Measurements from ENCODE around the gene NALF2.

NALF2 gene

DNA sequence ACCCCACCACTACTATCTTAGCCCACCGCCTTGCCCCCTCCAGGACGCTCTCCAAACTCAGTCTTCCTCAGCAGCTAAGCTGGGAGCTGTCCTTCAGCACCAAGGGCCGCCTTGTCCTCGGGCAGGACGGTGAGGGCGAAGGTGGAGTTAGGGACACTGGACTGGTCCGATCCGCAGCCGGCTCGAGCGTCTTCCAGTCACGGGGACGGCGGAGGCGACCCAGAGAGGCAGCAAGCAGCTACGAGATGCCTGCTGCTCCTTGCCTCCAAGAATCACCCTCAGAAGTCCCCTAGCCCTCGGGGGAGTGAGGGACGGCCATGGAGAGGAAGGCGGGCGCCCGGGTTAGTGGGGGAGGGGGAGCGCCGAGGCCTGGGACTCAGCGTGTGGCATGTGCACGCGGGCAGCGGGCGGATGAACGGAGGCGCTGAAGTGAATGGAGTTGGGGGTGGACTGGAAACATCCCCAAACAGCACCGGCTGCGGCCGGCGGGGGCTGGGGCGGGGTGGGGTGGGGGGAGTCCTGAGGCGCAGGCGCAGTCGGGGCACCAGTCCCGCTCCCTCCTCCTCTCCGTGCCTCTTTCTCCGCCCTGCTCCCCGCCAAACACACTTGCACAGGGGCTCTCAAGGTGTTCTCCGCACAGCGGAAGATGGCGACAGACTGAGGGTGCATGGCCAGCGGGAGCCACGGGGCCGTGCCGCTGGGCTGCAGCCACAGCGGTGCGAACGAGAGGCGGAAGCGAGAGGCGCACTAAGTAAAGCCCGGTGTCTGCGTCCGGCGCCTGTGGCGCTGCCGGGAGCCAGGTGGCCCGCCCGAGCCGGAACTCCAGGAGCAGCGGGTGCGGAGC, at the start of gene NALF2:
NALF2 (plus strand) TSS at position 545 of the 844 bp plus-strand sequence. CDS start 957 bp downstream, outside the sequence.
- H3K36me3 ChIP-seq (ENCODE audit: insufficient read depth, low read length): no peaks in the 10 kb centered on the region
- H3K4me3 ChIP-seq (ENCODE audit: low read length): peak within 1 kb of the TSS; percentile 66
- no peaks in the 10 kb centered on the region for H3K9me3 ChIP-seq (ENCODE audit: low read length)
- peak within 1 kb of the TSS; percentile 80 for H2AFZ ChIP-seq (ENCODE audit: low read depth, low read length)
- peaks cover 6% of the 10 kb centered on the region for H3K4me1 ChIP-seq (ENCODE audit: insufficient read depth, low read length)
- peaks cover 3% of the 10 kb centered on the region for H3K27me3 ChIP-seq (ENCODE audit: insufficient read depth, low read length)

GRCh38 chrX:69457756-69458155, 46.4 kb upstream of the NALF2 start:
- H3K27me3 ChIP-seq (ENCODE audit: insufficient read depth, low read length): no peaks in the 10 kb centered on the region
- no peaks in the 10 kb centered on the region for H3K4me1 ChIP-seq (ENCODE audit: insufficient read depth, low read length)
- no peak overlapping the region for H3K4me3 ChIP-seq (ENCODE audit: low read length)
- H2AFZ ChIP-seq (ENCODE audit: low read depth, low read length): no peak overlapping the region
- H3K36me3 ChIP-seq (ENCODE audit: insufficient read depth, low read length): no peaks in the 10 kb centered on the region
- no peaks in the 10 kb centered on the region for H3K9me3 ChIP-seq (ENCODE audit: low read length)

DNA sequence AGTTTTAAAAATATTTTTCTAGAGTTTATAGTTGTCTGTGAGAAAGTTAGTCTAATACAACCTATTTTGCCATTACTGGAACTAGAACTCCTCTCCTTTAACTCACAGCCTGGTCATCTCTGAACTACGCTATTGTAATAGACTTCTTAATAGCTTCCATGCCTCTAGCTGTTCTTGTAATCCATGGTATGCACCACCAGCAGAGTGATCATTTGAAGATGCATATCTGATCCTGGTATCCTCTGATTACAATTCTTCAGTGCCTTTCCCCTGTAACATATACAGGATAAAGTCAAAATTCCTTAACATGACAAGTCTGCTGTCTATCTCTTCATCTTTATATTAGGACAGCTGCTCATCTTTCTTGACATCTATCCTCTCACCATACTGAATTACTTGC, 37.6 kb upstream of the NALF2 start:
- H3K36me3 ChIP-seq (ENCODE audit: insufficient read depth, low read length): no peaks in the 10 kb centered on the region
- no peaks in the 10 kb centered on the region for H3K27me3 ChIP-seq (ENCODE audit: insufficient read depth, low read length)
- H3K4me1 ChIP-seq (ENCODE audit: insufficient read depth, low read length): no peaks in the 10 kb centered on the region
- no peak overlapping the region for H3K4me3 ChIP-seq (ENCODE audit: low read length)
- no peak overlapping the region for H2AFZ ChIP-seq (ENCODE audit: low read depth, low read length)
- H3K9me3 ChIP-seq (ENCODE audit: low read length): no peaks in the 10 kb centered on the region

GRCh38 chrX:69469975-69470374, 34.2 kb upstream of the NALF2 start:
- Histone ChIP-seq H3K36me3 (ENCODE audit: insufficient read depth, low read length) (no peaks in the 10 kb centered on the region), H3K4me1 (ENCODE audit: insufficient read depth, low read length) (no peaks in the 10 kb centered on the region), H3K27me3 (ENCODE audit: insufficient read depth, low read length) (no peaks in the 10 kb centered on the region), H3K9me3 (ENCODE audit: low read length) (no peaks in the 10 kb centered on the region), H2AFZ (ENCODE audit: low read depth, low read length) (no peak overlapping the region), H3K4me3 (ENCODE audit: low read length) (no peak overlapping the region)

GRCh38 chrX:69489625-69490024, 14.5 kb upstream of the NALF2 start:
- Histone ChIP-seq H3K4me3 (ENCODE audit: low read length) (no peak overlapping the region), H2AFZ (ENCODE audit: low read depth, low read length) (no peak overlapping the region), H3K27me3 (ENCODE audit: insufficient read depth, low read length) (no peaks in the 10 kb centered on the region), H3K4me1 (ENCODE audit: insufficient read depth, low read length) (no peaks in the 10 kb centered on the region), H3K9me3 (ENCODE audit: low read length) (no peaks in the 10 kb centered on the region), H3K36me3 (ENCODE audit: insufficient read depth, low read length) (no peaks in the 10 kb centered on the region)

- Histone ChIP-seq H3K4me1 (ENCODE audit: insufficient read depth, low read length) (no peaks in the 10 kb centered on the region), H2AFZ (ENCODE audit: low read depth, low read length) (no peak overlapping the region), H3K36me3 (ENCODE audit: insufficient read depth, low read length) (no peaks in the 10 kb centered on the region), H3K4me3 (ENCODE audit: low read length) (no peak overlapping the region), H3K27me3 (ENCODE audit: insufficient read depth, low read length) (peaks cover 6% of the 10 kb centered on the region), H3K9me3 (ENCODE audit: low read length) (no peaks in the 10 kb centered on the region)
Measured at GRCh38 chrX:69493193-69493592, 10.9 kb upstream of the NALF2 start.

DNA sequence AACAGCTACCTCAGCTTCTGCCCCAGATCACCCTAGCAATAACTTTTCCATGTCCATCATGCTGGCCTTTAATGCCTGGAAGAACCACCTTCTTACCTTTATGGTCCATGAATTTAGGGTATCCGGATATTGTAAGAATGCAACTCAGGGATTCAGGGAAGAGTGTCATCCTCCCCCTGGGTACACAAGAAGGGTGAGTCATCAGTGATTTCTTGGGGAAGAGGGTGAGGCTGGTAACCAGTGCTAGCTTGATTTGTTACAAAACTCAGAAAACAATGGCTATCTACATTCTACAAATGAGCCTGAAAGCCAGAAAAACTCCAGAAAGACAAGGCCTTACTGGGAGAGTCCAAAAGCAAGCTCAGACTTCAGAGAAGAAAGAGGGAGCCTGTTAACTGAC, 10.4 kb upstream of the NALF2 start:
- H2AFZ ChIP-seq (ENCODE audit: low read depth, low read length): no peak overlapping the region
- no peaks in the 10 kb centered on the region for H3K9me3 ChIP-seq (ENCODE audit: low read length)
- H3K27me3 ChIP-seq (ENCODE audit: insufficient read depth, low read length): peaks cover 6% of the 10 kb centered on the region
- no peak overlapping the region for H3K4me3 ChIP-seq (ENCODE audit: low read length)
- H3K36me3 ChIP-seq (ENCODE audit: insufficient read depth, low read length): no peaks in the 10 kb centered on the region
- H3K4me1 ChIP-seq (ENCODE audit: insufficient read depth, low read length): no peaks in the 10 kb centered on the region

GRCh38 chrX:69496183-69496582, 7.9 kb upstream of the NALF2 start:
- H3K4me1 ChIP-seq (ENCODE audit: insufficient read depth, low read length): no peaks in the 10 kb centered on the region

DNA sequence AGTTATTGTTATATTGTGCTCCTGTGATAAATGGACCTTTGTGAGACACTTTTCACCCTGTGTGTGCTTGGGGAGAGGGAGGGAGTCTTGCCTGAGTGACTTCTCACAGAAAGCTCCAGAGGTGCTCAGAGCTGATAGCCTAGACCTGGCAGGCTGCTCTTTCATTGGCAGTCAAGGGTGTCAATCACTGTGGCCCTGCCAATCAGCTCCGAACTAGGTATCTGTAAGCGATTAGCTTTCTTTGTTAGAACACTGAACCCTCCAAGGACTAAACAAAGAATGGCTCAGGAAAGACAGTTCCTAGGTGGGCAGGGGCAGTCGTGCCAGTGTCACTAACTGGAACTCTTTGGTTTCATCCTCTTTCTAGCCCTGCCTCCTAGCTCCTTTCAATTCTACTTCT, 2.7 kb upstream of the NALF2 start:
- H3K27me3 ChIP-seq (ENCODE audit: insufficient read depth, low read length): no peaks in the 10 kb centered on the region
- no peak overlapping the region for H3K4me3 ChIP-seq (ENCODE audit: low read length)
- no peaks in the 10 kb centered on the region for H3K36me3 ChIP-seq (ENCODE audit: insufficient read depth, low read length)
- peak overlapping the region; percentile 78 for H2AFZ ChIP-seq (ENCODE audit: low read depth, low read length)
- H3K4me1 ChIP-seq (ENCODE audit: insufficient read depth, low read length): peaks cover 4% of the 10 kb centered on the region
- no peaks in the 10 kb centered on the region for H3K9me3 ChIP-seq (ENCODE audit: low read length)

More at GRCh38 chrX:69496183-69496582, 7.9 kb upstream of the NALF2 start:
- Histone ChIP-seq H3K9me3 (ENCODE audit: low read length) (no peaks in the 10 kb centered on the region), H3K27me3 (ENCODE audit: insufficient read depth, low read length) (peaks cover 6% of the 10 kb centered on the region), H3K36me3 (ENCODE audit: insufficient read depth, low read length) (no peaks in the 10 kb centered on the region), H2AFZ (ENCODE audit: low read depth, low read length) (no peak overlapping the region), H3K4me3 (ENCODE audit: low read length) (no peak overlapping the region)

- H3K9me3 ChIP-seq (ENCODE audit: low read length): no peaks in the 10 kb centered on the region
- H3K4me3 ChIP-seq (ENCODE audit: low read length): peak overlapping the region; percentile 66
Measured at GRCh38 chrX:69503228-69503781, 821 bp upstream of the NALF2 start.

DNA sequence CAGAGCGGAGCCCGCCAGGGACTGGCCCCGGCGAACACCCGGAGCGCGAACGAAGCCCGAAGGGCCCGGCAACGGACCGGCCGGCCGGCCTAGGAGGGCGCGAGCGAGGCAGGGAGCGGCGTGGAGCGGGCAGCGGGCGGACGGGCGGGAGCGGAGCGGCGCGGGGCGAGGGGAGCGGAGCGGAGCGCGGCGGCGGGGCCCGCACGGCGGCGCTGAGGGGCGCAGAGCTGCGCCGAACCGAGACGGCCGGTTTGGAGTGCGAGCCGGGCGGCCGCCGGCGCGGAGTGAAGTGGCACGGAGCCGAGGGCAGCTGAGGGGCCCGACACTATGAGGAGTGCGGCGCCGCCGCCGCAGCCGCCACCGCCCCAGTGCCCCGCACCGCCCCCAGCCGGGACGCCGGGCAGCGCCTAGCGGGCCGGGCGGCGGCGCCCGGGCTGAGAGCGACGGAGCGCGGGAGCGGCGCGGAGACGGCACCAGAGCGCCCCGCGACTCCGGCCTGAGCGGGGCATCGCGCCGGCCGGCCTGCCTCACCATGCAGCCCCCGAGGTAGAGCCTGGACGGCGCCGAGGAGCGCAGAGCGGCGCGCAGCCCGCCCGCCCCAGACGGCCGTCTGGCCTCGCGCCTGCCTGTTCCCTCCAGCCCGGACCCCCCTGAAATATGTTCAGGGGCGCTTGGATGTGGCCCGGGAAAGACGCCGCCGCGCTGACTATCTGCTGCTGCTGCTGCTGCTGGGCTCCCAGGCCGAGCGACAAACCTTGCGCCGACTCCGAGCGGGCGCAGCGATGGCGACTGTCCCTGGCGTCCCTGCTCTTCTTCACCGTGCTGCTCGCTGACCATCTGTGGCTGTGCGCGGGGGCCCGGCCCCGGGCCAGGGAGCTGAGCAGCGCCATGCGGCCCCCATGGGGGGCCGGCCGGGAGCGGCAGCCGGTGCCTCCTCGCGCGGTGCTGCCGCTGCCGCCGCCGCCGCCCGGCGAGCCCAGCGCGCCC, 793 bp downstream of the NALF2 start:
- Histone ChIP-seq H3K9me3 (ENCODE audit: low read length) (no peaks in the 10 kb centered on the region), H3K4me1 (ENCODE audit: insufficient read depth, low read length) (peaks cover 6% of the 10 kb centered on the region), H3K36me3 (ENCODE audit: insufficient read depth, low read length) (no peaks in the 10 kb centered on the region), H3K4me3 (ENCODE audit: low read length) (peak overlapping the region; percentile 66), H2AFZ (ENCODE audit: low read depth, low read length) (no peak overlapping the region), H3K27me3 (ENCODE audit: insufficient read depth, low read length) (peaks cover 3% of the 10 kb centered on the region)

More at GRCh38 chrX:69503228-69503781, 821 bp upstream of the NALF2 start:
- peaks cover 6% of the 10 kb centered on the region for H3K4me1 ChIP-seq (ENCODE audit: insufficient read depth, low read length)
- H3K27me3 ChIP-seq (ENCODE audit: insufficient read depth, low read length): peaks cover 1% of the 10 kb centered on the region
- H2AFZ ChIP-seq (ENCODE audit: low read depth, low read length): no peak overlapping the region
- no peaks in the 10 kb centered on the region for H3K36me3 ChIP-seq (ENCODE audit: insufficient read depth, low read length)

DNA sequence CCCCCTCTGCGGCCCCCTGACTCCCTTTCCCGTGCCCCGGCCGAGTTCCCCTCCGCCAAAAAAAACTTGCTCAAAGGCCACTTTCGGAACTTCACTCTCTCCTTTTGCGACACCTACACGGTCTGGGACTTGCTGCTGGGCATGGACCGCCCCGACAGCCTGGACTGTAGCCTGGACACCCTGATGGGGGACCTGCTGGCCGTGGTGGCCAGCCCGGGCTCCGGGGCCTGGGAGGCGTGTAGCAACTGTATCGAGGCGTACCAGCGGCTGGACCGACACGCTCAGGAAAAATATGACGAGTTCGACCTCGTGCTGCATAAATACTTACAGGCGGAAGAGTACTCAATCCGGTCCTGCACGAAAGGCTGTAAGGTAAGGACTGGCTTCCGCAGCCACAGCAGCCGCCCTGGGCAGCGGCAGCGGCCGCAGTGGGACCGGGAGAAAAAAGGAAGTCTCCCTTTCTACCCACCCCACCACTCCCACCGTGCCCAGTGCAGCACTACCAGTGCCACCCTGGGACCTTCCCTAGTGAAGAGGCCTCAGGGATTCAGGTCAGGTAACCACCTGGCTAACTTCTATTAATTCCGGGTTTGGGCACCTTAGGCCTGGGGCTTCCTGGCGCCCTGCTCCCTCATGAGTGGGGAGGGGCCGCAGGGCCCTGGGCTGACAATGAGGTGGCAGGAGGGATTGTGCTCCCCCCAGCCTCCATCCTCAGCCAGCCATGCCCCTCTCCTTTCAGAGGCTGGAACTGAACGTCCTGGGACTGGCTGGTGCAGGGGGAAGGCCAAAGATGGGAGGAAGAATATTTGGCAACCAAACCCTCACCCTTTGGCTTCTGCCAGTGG, 1.9 kb downstream of the NALF2 start:
- no peaks in the 10 kb centered on the region for H3K9me3 ChIP-seq (ENCODE audit: low read length)
- H2AFZ ChIP-seq (ENCODE audit: low read depth, low read length): no peak overlapping the region
- H3K27me3 ChIP-seq (ENCODE audit: insufficient read depth, low read length): peaks cover 3% of the 10 kb centered on the region
- H3K36me3 ChIP-seq (ENCODE audit: insufficient read depth, low read length): no peaks in the 10 kb centered on the region
- H3K4me3 ChIP-seq (ENCODE audit: low read length): peak overlapping the region; percentile 66
- H3K4me1 ChIP-seq (ENCODE audit: insufficient read depth, low read length): peaks cover 6% of the 10 kb centered on the region
